GM21367 (cell line): ENCODE data around the gene FAM120B.

ENCODE experiments used
- ATAC-seq: cut with Tn5 transposase; IDR thresholded peaks from one replicate; pipeline ENCODE4 v1.9.1; 2021; ENCODE audit not compliant: unreplicated experiment

The FAM120B gene

DNA sequence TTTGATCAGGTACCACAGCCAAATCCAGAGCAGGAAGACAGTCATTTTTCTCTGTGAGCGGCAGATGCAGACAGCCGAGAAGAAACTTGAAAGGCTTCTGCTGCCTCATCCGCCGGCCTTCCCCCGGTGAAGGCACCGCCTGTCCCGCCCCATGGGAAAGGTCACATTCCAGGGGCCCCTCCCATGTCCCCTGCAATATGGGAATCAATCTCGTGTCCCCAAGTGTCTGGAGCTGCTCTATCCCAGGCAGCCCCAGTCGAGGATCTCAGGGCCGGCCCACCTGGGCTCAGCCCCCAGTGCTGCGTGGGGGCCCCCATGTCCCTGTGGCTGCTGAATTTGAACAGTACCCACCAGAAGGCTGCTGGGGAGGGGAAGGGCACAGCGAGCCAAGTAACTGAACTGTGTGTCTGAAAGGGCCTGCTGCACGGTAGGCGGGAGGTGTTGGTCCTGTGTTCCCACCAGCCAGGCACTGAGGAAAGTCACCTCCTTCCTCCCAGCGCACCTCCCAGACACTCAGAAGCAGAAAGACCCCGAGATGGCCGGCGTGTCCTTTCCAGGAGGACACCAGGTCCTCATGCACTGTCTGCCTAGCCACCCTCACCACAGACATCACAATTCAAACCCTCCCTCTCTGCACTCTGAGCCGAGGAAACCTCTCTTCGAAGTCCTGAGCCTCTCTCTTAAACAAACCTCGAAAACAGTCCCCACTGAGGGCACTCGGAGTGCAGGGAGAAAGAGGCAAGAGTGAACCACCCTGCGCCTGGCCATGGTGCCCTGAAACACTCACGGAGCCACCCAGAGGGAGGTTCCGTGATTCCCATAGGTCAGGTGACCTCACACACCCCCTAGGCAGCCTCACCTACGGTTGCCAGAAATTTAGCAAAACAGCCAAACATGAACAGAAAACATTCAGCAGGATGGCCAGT lies 147.3 kb downstream of the FAM120B start:
- ATAC-seq = no peak

DNA sequence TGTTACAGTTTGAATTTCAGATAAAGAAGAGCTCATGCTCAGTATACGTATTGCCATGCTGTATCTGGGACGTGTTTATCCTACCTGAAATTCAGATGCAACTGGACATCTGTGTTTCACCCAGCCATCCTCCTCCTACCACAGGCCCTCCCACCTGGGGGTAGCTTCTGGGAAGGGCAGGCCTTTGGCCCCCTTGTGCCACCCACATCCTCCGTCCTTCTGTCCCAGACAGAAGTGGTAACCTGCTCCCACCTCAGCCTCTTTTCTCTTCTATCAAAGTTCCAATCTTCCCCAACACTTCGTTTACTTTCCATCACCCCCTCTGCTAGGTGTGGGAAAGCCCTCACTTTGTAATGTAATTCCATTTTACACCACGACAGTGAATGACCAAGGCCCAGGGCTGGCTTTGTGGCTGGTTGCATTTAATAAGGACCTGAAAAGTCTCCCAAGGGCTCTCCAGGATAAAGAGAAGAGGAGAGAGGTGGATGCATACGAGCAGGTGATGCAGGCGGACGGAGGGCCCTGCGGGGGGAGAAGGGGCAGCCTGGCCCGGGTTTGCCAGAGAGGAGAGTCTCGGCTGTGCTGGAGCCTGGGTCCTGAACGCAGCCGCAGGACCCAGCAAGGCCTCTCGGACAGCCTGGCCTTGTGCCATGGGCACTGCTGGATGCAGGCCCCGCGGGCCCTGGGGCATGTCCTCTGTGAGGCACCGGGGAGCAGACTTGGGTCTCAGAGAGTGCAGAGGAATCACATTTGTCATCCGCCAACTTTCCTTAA lies 148.1 kb downstream of the FAM120B start:
- ATAC-seq = no peak

DNA sequence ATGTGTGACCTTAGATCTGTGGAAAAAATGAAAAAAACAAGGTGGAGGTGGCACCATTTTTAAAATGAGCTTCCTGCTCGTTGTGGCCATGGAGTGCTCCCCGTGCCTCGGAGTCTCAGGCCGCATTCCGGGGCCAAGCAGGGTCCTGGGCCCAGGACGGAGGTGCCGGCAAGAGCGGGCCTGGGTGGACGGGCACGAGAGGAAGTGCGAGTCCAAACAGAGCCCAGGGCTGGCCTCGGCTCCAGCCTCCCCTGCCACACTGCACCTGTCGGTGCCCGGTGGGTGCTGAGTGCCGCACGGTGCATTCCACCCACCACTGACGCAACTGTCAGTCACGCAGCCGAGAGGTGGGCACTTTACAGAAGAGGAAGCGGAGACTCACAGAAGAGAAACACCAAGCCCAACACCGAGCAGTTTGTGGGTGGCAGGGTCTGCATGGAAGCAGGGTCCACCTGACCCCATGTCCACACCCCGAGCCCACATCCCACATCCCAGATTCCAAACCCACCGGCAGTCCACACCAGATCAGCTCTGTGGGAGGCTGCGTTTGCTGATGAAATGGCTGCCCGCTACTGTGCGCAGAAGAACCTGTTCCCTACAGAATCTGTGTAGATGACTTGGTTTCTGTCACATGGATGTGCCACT lies 148.9 kb downstream of the FAM120B start:
- ATAC-seq = no peak

GRCh38 chr6:170456334-170456733 lies 149.8 kb downstream of the FAM120B start:
- ATAC-seq = no peak
